GM18507 (cell line): Measurements from ENCODE around the gene TRMT1.

ENCODE experiments used
- DNase-seq: peaks from one replicate; pipeline ENCODE4 v3.0.0; 2011; ENCODE audit warnings: low read depth; ENCODE audit not compliant: insufficient read length; ENCODE audit errors: extremely low spot score
- FAIRE-seq: peaks from 2 replicates; lab custom pipeline; 2011; peaks lifted over from hg19 to GRCh38; lab: Jason Lieb, UNC

TRMT1 gene

DNA sequence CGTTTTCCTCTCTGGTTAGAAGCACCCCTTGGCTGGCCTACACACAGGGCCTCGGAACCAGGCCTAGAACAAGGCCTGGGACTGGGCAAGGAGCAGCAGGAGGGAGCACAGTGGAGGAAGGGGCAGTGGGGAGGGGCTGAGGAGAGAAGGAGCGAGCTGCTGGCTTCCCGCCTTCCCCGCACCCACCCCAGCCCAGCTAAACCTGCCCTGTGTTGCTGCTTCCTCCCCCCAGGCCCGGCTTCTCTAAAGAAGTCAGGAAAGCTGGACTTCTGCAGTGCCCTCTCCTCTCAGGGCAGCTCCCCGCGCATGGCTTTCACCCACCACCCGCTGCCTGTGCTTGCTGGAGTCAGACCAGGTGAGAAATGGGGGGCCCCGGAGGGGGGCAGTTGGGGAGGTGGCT lies 38.2 kb downstream of the TRMT1 start:
- DNase-seq (no peak), FAIRE-seq (no peak)

DNA sequence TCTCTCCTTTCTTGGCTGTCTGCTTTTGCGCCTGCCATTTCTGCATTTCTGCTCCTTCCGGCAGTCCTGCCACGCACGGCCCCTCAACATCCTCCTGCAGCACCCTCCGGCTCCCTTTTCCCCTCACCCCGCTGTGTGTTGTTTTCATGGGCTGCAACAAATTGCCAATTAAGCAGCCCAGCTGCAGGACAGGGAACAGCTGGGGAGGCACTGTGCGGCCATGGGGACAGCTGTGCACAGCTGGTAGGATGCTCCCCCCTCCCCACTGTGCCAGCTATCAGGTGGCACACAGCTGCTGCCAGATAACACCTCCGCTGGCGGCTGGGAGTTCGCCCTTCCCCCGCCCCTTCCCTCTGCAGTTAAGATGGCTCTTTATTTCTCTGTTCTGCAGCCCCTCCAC lies 39.3 kb downstream of the TRMT1 start:
- FAIRE-seq (no peak), DNase-seq (no peak)

DNA sequence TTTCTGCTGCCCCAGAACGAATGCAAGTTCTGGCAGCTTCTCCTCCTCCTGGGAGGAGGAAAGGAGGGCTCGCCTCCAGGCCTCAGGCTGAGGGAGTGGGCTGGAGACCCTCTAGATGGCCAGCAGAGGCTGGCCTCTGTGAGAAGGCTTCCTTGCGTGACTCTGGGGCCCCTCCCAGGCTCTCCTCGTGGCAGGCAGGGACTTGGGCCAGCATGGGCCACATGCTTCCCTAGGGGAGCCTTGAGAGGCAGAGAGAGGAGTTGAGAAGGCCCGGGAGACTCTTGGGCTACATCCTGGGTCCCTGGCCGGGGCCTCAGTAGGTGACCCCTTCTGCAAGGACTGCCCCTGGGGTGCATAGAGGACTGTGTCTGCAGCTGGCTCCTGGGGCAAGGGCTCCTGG lies 39.8 kb downstream of the TRMT1 start:
- no peak for DNase-seq
- FAIRE-seq: no peak

DNA sequence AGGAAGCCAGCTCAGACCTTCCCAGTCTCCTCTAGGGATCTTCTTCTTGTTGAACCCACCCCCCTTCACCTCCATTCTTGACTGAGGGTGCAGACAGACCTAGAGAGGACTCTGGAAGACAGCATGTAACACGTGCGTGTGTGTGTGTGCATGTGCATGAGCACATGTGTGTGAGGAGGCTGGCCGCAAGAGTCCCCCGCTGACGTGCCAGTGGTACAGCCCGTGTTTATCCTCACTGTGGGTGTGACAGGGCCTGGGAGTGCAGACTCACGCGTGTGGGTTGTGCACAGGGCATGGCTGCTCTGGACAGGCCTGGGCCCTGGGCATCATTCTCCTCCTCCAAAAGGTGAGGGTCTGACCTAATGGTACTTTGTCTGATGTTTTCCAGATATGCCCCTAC lies 40.2 kb downstream of the TRMT1 start:
- FAIRE-seq: no peak
- no peak for DNase-seq

DNA sequence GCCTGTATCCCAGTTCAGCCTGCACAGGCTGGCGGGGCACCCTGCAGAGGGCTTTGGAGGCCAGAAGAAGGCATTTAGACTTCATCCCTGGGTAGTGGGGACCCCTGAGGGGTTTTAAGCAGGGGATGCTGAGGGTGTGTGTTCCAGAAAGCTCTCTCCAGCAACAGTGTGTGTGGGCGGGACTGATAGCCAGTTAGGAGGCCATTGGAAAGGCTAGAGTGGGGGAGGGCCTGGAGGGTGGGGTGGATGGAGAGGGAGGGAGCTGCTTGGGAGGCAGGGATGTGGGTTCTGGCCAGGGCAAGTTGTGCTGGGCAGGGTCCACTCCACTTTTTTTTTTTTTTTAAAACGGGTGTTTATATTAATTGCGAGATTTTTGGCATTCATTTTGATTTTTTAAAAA lies 42.2 kb downstream of the TRMT1 start:
- DNase-seq: no peak
- FAIRE-seq: no peak

DNA sequence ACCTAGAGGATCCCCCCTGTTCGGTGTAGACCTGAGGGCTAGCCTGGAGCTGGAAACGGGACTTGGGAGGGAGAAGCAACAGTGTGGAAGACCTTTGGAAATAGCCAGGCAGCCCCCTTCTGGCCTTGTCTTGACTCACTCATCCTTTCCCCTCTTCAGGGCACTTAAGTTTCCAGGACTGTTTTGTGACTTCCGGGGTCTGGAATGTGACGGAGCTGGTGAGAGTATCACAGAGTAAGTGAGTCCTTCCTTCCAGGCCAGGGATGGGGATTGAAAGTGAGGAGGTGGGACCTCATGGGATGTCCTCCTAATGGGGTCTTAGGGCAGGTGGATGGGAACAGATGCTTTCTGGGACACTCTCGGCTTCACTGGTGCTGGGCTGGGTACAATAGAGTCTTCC lies 43.3 kb downstream of the TRMT1 start:
- DNase-seq (no peak), FAIRE-seq (no peak)

DNA sequence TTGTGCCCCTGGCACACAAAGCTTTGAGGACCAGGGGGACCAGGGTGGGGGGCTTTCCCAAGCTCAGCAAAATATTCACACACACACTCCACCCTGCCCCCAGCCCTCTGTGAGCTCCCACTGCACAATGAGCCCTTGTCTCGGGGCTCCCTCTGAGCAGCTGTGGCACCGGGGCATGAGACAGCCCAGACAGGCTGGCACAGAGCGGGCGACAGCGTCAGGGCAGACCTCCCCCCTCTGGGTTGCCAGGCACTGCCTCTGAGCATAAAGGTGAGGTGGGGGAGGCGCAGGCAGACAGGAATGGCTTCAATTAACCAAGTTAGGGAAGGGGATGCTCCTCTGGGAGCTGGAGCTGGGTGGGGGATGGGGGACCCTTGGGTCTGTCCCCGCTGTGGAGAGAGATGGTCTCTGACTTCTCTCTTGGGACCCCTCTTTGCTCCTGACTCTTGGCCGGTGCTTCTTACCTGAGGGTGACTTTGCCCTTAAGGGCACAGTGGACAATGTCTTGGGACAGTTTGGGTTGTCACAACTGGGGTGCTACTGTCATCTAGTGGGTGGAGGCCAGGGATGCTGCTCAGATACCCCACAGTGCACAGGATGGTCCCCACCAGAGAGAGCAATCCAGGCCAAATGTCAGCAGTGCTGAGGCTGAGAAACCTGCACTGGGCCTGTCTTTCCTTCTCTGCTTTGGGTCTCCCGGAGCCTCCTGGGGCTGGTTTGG lies 44.2 kb downstream of the TRMT1 start:
- FAIRE-seq (no peak), DNase-seq (no peak)

DNA sequence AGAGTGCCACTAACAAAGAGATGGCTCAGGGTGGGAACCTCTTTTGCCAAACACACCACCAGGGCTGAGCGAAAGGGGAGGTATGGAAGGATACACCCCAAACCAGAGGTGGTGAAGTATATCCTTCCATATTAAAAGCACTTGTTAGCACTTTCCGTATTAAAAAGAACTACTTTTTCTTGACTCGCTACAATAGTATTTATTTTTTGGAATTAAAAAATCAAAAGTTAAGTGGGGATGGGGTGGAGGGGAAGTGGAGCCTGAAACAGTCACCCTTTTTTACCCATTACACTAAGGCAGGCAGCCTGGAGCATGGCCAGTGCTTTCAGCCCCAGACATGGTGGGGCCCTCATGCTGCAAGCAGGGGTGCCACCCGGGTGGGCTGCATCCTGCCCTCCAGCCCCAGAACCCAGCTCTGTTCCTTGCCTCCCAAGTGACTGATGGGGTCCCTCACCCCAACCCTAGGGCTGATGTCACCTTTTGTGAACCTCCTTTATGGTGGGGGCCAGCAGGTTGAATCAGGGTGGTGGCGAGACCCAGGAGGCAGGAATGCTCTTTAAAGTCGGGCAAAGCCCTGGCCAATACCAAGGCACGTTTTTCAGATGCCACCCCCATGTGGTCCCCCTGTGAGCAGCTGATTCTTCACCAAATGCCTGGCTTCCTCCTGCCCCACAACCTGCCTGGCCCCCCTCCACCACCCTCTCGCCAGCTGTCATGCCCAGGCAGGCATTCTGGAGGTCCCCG lies 44.9 kb downstream of the TRMT1 start:
- DNase-seq: no peak
- no peak for FAIRE-seq

DNA sequence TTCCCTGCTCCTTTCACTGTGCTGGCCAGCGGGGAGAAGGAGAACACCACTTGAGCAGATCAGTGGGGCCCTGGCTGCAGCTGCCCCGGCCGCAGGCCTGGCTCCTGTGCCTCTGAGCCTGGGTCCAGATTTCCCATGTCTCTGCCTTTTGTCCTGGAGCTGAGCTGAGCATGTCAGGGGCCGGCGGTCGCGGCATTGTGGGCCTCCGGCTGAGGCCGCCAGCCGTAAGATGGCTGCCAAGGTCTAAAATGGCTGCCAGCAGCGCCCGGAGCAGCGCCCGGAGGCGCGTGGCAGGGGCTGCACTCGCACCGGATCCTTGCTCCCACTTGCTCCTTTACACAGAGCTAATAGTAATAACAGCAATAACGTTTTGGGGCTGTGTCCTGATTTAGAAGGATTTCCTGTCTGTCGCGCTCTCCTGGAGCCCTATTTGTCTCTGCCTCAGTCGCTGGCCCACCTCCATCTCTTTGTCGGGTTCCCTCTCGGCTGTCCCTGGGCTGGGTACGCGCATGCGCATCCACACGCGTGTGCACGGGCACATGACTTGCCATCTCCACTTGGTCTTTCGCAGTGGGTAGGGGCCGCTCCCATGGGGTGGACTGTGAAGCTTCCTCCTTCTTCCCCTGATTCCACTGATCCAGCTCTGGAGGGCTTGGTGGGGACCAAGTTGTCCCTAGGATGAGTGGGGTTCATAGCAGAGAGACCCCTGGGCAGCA lies 46.0 kb downstream of the TRMT1 start:
- FAIRE-seq: no peak
- no peak for DNase-seq

DNA sequence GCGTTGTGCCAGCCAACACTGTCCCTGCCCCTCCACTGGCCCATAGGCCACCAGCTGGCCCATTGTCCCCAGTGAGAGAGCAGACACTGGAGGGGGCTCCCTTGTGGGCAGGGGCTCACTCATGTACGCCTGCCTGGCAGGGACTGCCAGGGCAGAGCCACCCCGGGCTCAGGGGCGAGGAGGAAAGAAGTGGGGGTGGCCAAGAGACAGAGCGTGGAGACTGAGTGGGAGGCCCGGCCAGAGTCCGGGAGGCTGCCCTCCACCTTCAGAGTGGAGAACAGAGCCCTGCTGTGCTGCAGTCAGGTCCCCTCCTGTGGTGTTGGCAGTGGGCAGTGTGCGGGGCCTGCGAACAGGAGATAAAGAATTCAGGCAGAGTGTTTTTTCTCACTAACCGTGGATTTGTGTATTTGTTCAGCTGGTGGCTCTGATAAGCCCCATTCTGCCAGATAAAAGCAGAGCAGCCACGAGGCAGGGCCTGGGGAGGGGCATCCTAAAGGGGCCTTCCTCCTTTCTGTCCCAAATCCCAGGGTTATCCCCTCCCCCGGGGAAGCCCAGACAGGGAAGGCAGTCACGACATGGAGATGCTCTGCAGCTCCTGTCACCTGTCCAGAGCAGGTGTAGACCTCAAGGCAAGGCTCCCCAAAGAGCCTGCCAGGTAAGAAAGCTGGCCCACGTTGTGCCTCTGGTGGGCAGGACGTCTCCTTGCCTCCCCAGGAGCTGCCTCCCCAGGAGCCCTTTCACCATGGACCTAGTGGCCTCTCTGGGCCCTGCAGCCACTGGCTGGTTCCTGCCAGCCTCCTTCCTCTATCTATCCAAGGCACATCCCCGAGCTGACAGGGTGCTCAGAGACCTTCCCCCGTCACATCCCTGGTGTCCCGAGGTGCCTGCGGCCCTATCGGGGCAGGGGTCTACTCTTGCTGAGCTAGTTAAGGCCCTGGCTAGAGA lies 46.9 kb downstream of the TRMT1 start:
- DNase-seq: no peak
- no peak for FAIRE-seq

DNA sequence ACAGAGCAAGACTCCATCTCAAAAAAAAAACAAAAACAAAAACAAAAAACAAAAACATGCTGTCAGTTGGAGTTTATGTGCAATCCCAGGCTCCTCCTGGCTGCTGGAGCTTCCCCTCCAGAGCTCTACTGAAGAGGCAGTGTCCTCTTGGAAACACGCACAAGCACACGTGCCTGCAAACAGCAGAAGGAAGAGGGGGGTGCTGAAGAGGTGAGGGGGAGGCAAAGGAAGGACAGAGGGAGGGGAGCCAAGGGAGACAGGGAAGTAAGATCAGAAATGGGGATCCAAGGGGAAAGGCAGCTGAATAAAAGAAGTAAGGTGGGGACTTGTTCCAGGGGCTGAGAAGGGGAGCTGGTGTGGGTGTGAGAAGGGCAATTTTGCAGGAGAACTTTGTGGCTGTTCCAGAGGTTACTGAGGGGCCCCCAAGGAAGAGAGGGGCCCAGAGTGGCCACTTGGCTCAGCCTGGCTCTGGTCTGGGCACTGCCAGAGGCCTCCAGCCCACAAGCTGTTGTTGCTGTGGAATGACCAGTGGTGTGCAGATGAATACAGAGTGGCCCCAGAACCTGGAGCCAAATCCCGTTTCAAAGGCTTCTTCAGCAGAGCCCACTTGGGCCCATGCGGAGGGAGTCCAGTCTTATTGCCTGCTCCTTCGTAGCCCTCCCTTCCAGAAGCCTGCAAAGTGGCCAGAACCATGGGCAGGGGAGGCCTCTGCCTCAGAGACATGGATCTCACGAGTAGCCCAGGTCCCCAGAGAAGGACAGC lies 48.3 kb downstream of the TRMT1 start:
- FAIRE-seq: no peak
- no peak for DNase-seq

DNA sequence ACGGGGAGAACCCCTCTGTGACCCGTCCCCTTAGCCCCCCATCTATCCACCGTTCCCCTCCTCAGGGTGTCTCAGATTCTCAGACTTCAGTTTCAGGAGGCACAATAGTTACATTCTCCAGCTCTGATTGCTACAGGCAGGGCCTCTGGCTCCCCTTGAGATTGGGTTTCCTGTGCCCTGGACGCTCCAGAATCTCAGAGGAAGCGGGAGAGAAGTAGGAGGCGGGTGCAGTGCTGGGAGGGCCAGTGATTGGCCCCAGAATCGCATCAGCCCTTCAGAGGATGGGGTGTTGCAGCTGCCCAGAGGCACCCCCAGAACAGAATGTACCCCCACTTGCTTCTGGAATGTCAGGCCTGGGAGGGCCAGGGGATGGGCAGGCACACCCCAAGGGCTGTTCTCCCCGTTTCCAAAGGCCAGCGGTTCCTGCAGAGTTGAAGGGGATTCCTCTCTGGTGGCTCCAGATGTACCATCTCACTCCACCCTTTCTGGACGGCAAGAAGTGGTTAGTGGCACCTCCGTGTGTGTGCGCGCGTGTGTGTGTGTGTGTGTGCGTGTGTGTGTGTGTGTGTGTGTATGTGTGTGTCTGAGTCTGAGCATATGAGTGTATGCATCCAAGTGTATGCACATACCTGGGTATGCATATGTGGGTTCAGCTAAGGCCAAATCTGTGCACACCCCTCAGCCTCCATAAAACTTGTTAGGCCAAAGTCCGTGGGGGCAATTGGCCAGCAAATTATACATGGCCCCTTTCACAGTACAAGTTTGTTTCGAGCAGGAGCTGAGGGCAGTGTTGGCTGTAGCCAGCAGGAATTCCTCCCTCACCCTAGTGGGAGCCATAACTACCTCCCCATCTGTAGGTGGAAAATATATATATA lies 49.4 kb downstream of the TRMT1 start:
- DNase-seq: no peak
- FAIRE-seq: no peak

DNA sequence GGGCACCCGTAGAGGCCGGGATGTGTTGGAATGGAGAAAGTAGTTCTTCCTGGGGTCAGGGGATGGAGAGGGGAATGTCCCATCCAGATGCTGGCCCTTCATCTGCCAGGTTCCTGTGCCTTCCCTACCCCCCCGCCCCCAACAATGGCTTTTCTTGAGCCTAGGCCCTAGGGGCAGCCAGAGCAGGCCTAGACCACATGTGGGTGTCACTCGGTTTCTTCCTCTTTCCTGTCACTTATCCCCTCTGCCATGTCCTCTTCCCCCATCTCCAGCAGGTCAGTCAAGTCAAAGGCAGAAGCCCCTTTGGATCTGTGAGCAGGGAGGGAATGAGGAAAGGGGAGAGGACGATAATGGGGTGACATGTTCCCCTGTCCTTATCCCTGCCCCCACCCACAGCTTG lies 50.3 kb downstream of the TRMT1 start:
- no peak for FAIRE-seq
- no peak for DNase-seq

DNA sequence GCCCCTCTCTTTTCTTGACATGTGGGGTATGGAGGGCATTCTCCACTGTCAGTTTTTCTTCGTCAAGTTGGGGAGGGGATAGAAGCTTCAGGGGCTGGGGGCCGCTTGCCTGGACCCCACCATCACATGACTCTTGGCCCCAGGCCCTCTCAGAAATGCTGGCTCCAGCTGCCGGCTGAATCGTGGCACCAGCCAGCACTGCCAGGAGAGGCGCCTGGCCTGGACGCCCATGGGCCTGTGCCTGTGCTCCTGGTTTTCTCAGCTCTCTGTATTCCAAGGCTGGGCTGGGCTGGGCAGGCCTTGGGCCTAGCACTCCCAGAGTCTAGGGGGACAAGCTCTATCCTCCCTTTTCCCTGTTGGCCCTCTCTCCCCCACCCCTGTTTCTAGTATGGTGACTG lies 52.4 kb downstream of the TRMT1 start:
- DNase-seq (no peak), FAIRE-seq (no peak)

DNA sequence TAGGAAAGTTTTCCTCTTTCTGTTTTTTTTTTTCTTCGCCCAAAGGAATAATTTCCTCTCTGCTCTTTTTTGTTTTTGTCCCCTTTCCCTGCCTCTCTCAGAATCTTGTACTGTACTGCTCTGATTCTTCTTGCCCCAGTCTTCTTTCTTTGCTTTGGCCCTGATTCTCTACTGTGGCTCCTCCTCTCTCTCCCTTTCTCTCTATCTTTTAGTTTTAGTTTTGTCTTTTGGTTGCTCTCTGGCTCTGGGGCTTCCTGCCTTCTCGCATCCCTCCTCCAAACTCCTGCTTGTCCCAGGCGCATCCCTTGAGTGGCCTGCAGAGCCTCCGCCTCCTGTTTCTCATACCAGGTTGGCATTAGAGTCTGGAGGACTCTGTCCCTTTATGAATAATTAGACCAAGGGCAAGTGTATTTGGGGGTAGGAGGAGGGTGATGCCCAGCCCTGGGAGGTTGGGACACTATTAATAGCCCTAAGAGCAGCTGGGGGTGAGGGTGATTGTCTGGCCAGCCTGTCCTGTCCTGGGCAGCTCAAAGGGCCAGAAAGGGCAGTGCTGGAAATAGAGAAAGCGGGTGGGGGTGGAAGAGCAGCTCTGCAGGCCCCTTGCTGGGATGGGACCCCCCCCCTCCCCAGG lies 53.0 kb downstream of the TRMT1 start:
- DNase-seq (no peak), FAIRE-seq (no peak)

DNA sequence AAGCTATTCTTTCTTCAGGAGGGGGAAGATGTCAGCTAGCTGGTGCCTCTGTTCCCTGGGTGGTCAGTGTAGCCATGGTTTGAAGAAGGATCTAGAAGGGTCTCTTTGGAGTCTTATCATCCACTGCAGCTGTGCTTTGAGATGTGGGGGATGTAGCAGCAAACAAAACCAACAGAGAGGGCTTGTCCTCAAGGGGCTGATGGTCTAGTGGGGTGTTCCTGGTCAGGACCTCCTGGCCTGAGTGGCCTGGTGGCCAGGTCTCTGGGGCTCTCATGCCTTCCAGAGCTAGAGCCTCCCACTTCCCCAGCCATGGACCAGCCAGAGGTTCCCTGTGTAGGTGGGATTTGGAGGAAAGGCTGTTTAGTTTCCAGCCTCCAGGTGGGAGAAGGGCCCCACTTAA lies 54.2 kb downstream of the TRMT1 start:
- DNase-seq (no peak), FAIRE-seq (no peak)
